Stimulated activated CD8-positive, alpha-beta memory T cell treated with anti-CD3 and anti-CD28 coated beads, Interleukin-15, amount 100 ng/mL, for 4 hours (primary cell): ENCODE measurements around the gene PDP2.

Experiments used
- DNase-seq, 2 donors: peaks; one replicate each; pipeline ENCODE4 v3.0.0-alpha.2; 2020; ENCODE audit warnings: low read depth in 2 of 2

PDP2 gene, protein sequence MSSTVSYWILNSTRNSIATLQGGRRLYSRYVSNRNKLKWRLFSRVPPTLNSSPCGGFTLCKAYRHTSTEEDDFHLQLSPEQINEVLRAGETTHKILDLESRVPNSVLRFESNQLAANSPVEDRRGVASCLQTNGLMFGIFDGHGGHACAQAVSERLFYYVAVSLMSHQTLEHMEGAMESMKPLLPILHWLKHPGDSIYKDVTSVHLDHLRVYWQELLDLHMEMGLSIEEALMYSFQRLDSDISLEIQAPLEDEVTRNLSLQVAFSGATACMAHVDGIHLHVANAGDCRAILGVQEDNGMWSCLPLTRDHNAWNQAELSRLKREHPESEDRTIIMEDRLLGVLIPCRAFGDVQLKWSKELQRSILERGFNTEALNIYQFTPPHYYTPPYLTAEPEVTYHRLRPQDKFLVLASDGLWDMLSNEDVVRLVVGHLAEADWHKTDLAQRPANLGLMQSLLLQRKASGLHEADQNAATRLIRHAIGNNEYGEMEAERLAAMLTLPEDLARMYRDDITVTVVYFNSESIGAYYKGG

DNA sequence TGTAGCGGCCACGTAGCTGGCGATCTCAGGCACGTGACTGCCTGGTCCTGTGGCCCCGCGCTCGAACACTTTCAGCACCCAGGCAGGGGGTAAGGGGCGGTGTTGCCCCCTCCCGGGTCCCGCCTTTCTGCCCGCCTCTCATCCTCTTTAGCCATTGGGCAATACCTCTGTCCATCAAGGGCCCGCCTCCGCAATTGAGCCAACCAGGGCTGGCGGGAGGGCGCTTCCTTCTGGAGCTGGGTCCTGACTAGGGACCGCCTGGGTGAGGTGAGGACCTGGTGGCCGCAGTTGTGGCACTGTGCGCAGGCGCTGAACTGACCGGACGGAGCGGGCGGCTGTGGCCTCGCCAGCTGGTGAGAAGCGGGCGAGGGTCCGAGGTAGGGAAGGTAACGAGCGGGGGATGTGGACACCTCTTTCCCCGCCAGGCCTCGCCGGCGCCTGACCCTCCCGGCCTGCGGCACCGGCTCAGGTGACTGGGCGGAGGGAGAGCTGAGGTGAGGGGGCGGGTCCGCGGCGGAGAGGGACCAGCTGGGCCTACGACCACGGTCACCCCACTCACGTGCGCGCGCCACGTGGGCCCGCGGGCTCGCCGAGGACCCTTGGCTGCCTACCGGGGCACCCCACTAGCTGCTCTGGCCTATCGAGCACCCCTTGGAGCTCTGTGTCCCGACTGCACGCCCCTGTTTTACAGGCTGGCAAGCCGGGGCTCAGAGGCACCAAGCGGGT lies at the start of gene PDP2:
Gene PDP2 (plus strand): TSS at position 228 of the 726 bp plus-strand sequence. CDS start 3,770 bp downstream, outside the sequence.
- peak; percentile 73 to 80 for DNase-seq

DNA sequence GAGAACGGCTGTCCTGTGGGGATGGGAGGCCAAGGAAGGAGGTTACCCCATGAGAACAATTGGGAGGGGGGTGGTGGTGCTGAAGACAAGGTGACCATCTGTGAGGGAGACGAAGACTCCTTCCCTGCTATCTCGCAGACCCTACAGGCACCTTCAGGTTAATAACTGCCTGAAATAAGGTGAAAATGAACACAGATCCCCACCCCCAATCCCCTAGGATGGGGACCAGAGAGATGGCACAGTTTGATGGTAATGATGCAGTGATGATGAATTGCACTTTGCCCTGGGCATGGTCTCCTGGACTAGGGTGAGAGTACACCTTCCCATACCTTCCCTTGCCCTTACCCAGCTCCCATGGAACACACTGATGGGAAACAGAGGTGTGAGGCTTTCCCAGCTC lies 48.1 kb upstream of the PDP2 start:
- DNase-seq, result no peak

DNA sequence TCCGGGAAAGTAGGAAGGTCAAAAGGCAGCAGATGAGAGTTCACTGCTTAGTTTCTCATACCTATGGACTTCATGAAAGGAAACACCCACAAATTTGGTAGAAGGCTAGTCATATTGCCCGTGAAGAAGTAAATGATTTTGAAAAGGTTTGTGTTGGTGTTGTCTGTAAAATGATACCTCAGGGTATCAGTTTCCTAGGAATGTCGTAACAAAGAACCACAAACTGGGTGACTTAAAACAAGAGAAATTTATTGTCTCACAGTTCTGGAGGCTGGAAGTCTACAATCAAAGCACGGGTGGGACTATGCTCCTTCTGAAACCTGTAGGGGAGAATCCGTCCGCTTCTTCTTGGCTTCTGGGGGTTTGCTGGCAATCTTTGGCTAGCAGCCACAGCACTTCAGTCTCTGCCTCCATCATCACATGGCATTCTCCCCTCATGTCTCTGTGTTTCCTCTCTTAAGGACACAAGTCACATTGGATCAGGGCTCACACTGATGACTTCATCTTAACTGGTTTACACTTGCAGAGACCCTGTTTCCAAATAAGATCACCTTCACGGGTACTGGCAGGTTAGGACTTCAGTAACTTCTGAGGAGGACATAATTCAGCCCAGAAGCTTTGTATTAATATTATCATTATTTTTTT lies 47.5 kb upstream of the PDP2 start:
- DNase-seq, result no peak

DNA sequence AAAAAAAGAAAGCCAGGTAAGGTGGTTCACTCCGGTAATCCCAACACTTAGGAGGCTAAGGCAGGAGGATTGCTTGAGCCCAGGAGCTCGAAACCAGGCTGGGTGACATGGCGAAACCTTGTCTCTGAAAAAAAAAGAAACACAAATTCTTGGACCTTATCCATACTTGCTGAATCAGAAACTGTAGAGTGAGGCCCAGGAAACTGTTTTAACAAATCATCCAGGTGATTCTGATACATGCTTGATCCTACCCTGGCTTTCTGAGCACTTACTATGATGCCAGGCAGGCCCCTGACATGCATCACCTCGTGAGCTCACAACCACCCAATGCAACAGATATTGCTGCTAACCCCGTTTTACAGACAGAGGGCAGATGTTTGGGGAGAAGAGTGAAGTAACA lies 45.6 kb upstream of the PDP2 start:
- no peak for DNase-seq

DNA sequence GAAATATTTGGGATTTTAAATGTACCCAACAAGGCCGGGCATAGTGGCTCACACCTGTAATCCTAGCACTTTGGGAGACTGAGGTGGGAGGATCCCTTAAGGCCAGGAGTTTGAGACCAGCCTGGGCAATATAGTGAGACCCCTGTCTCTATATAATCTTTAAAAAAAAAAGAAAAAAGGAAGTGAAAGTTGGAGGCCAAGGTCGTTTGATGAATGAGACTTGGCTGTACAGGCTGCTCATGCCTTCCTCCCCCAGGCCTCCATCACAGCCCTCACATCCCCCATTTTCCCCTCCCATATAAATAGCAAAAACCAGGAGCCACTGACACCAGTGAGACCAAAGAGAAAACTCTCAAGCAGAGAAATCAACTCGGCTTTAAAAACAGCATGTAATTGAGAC lies 39.4 kb upstream of the PDP2 start:
- DNase-seq, result no peak

DNA sequence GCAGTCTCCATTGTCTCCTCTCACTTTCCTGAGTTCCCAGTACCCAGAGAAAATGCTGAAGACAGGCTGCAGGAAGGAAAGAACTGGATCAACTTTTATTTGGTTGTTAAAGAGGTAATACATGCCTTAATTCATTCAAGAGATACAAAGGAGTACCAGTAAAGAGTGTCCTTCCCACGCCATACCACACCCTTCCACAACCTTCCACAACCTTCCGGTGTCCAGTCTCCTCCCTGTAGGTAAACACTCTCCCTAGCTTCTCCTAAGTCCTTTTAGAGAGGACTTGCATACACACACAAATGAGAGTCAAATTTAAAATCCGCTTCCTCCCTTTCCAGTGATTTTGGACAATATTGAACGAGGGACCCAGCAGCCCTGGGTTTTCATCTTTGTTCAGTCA lies 38.9 kb upstream of the PDP2 start:
- DNase-seq, result no peak

DNA sequence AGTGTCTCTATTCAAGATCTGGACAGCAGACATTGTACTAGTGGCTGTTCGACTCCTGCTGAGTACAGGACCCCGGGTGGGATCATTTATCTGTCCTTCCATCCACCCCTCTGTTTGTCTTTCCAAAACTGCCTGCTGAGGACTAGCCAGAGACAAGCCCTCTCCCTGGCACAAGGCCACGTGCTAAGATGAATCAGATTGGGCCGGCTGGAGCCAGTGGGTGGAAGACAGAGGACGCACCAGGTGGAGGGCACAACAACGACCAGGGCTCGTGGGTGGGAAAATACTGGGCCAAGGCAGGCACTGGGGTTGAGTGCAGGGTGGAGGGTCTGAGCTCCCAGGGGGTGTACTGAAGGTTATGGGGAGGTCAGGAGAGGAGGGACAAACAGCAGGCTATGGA lies 37.5 kb upstream of the PDP2 start:
- DNase-seq, result no peak

DNA sequence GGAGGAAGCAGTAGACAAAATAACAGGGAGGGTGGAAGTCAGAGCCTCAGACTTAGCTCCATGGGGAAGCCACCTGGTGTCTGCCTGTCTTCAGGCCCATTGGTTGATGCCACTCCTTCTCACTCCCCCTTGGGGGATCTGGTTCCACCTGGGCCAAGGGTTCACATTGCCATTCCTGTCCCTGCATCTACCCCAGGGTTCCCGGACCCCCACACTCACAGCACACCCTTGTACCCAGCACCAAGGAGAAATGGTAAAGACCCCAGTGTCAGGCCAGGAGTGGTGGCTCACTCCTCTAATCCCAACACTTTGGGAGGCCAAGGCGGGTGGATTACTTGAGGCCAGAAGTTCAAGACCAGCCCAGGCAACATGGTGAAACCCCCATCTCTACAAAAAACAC lies 37.1 kb upstream of the PDP2 start:
- no peak for DNase-seq

DNA sequence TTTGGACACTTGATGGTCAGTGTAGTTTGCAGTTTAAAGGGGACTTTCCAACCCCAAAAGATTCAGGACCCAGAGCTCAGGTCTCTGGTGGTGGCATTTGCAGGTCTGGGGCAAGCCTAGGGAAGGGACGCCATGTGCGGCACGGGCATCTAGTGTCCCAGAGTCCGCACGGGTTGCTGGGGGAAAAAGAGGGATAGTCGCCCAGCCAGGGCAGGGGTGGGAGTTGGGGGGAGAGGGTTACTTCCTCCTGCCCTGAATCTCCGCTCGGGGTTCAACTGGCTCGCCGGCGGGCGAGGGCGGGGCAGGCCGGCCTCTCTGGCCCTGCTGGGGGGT lies 36.3 kb upstream of the PDP2 start:
- no peak for DNase-seq

DNA sequence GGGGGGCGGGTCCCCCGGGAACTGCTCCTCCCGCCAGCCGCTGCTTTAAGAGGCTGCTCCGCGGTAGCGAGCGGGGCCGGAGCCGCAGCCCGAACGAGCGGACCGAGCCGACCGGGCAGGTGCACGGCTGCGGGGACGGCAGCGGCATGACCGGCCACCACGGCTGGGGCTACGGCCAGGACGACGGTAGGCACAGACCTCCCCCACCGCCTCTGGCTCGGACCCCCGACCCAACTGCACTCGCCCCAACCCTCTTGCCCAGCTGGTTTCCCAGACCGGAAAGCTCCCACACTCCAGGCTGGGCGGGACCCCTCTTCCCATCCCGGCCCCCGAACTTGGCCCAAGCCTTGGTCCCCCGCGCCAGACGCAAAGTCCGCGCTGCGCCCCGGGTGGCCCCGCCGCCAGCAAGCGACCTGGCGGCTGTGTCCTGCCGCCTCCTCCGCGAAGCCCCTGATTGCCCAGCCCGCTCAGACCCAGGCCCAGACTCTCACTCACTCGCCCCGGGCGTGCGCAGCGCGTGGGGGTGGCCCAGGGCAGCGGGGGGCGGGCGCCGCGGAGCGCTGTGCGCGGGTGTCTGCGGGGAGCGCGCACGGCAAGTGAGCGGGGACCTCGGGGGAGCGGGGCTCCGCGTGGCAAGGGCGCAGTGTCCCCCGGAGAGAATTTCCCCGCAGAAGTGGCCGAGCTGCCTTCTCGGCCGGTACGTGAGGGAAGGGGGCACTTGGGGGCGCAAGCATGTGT lies 35.8 kb upstream of the PDP2 start, which contains the start of gene CA7:
Gene CA7 (plus strand): TSS at position 73 of the 738 bp plus-strand sequence. CDS start 74 bp downstream, at position 147.
- no peak for DNase-seq

DNA sequence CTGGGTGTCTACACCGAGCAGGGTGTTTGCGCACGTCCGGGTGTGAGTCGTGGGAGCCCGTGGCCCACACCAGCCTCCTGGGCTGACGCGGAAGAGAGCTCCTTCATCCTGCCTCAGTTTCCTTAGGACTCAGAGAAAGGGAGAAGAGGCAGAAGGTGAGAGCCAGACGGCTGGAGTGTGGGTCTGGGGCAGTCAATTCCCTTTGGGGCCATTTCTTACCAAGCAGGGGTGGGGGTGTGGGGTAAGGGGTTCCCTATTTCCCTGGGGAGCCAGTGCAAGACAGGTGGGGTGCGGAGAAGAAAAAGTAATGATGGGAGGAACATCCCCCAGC lies 35.3 kb upstream of the PDP2 start:
- no peak for DNase-seq

DNA sequence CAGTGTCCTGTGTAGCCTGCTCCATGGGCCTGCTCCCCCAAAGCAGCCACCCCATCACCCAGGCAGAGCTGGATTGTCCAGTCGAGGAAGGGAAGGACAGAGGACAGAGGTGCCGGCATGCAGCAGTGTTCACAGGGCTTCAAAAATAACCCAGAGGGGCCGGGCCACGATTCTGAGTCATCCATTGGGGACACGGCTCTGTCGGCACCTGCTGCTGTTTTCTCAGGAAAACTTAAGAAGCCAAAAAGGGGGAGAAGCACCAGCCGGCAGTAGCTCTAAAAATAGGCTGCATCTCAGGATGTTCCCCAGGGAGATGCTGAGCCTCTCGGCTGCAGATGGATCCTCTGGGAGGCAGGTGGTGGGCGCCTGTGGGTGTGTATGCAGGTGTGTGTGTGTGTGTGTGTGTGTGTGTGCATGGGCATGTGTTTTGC lies 34.5 kb upstream of the PDP2 start:
- DNase-seq, result no peak

DNA sequence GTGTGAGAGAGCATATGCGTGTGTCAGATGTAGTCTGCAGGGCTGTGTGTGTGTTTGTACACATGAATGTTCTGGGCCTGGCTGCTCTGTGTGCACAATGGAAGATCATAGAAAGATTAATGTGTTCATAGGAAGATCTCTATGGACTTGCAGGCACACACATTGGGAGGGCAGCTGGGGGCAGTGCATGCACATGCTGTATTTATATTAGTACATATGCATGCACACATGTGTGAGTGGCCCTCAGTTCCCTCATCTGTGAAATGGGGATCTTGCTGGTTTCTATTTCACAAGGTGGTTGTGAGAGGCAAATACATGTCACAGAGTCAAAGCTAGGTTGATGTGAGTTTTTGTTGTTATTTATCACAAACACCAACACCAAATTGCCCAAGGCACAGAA lies 34.0 kb upstream of the PDP2 start:
- DNase-seq, result no peak

DNA sequence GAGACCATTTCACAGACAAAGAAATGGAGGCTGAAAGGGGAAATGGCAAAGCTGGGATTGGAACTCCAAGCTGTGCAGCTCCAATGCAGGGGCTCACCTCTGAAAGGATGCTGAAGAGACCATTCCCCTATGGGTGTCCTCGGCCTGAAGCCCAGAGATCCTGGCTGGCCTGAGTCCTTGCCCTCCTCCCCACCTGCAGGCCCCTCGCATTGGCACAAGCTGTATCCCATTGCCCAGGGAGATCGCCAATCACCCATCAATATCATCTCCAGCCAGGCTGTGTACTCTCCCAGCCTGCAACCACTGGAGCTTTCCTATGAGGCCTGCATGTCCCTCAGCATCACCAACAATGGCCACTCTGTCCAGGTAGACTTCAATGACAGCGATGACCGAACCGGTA lies 33.5 kb upstream of the PDP2 start:
- no peak for DNase-seq

DNA sequence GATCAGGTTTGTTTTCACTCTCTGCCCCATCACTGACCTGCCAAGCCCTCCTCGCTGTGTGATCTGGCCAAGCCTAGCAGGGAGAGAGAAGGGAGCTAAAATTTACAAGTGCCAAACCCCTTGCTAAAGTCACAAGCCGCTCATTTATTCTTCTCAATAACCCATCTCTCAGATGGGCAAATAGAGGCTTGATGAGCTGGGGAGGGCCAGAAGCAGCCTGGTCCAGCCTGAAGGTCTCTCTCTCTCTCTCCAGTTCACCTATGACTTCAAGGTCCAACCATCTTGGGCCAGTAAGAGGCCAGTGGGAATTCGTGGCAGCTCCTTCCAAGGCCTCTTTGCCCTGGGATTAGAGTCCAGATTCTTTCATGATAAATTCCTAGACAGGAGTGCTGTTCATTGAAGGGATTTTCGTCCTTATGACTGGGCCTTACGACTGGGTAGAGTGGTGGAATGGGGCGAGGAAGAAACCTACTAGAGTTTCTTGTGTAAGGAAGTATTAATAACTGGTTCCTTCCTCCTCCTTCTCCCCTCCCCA lies 32.7 kb upstream of the PDP2 start:
- no peak for DNase-seq

DNA sequence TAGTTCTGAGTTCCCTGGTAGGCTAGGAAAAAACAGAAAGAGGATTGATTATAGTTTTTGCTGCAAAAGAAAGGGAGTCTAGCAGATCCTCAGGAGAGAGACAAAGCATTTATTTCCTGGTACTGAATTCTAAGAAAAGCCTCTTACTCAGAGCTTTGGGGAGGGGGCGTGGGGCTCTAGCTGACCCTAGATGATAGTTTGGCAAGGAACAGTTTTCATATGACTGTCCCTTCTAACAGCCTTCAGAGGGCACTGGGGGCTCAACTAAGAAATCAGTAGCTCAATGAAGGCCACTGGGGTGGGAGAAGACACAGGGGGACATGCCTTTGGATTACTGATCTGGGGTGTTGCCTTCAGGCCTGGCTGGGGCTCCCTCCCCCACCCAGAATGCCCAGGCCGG lies 32.1 kb upstream of the PDP2 start:
- no peak for DNase-seq

DNA sequence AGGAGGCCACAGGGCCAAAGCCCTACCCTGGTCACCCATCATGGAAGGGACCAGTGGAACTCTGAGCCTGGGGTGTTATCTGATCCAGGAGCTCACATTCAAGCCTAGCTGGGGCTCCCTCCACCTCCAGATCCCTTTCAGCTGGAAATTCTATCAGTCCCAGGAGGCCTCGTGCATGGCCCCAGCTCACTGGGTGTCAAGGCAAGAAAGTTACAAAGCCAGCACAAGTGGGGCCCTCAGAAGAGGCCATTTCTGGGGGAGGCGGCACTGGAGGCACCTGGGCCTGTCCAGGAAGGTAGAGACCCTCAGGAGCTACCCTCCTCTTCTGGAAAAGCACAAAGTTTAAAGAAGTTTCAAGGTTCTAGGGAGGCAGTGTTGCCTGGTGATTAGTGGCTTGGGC lies 31.3 kb upstream of the PDP2 start:
- no peak for DNase-seq

DNA sequence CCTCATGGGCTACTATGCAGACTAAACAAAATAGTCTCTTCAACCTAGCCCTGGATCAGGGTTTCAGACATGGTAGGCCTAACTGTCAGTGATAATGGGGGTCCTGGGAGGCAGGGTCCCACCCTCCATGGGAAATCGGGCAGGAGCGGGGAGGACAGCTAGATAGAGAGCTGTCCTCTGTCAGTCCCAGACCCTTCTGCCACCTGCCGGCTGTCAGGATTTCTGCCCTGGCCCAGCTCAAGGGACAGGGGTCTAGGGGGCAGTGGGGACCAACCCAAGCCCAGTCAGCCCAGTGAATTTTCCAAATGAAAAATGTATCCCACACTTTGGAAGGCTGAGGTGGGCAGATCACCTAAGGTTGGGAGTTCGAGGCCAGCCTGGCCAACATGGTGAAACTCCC lies 30.8 kb upstream of the PDP2 start:
- DNase-seq, result no peak

DNA sequence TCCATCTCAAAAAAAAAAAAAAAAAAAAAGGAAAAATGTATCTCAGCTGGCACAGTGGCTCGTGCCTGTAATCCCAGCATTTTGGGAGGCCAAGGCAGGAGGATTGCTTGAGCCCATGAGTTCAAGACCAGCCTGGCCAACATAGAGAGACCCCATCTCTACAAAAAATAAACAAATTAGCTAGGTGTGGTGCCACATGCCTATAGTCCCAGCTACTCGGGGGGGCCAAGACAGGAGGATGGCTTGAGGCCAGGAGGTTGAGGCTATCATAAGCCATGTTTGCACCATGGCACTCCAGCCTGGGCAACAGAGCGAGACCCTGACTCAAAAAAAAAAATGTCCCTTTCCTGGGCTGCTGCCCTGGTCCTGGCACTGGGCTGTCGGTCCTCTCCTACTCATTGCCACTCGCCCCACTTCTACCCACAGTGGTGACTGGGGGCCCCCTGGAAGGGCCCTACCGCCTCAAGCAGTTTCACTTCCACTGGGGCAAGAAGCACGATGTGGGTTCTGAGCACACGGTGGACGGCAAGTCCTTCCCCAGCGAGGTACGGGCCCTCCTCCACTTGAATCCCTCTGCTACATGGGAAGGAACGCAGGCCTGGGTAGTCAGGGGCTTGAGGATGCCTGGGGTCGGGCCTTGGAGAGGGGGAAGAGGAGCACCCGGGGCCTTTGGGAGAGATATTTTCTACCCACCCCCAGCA lies 30.1 kb upstream of the PDP2 start:
- no peak for DNase-seq

DNA sequence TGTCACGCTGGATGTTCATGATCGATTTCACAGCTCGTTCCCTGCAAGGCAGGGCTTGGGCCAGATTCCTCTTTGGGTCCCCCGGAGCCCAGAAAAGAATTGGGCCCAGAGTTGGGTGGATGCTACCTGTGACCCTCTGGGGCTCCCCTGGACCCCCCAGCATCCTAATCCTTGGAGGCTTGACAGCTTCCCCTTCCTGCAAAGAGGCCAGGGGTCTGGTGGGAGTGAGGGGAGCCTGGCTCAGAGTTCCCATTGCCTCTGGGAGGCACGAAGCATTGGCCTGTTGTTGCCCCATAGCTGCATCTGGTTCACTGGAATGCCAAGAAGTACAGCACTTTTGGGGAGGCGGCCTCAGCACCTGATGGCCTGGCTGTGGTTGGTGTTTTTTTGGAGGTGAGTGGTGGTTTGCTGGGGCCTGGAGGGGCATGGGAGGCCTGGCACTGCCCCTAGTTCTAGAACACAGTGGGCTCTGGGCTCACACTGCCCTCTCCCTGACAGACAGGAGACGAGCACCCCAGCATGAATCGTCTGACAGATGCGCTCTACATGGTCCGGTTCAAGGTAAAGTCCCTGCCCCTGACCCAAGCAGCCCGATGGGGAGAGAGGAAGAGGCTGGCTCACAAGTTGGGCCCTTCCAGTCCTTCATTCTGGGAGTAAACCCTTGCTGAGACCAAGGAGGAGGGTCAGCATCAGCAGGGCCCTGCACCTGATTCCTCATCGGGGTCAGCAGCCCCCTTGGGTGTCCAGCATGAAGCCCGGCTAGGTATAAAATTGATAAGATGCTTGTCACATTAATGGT lies 28.9 kb upstream of the PDP2 start:
- no peak for DNase-seq
